Measurements from ENCODE around the gene NFIC.

DNA sequence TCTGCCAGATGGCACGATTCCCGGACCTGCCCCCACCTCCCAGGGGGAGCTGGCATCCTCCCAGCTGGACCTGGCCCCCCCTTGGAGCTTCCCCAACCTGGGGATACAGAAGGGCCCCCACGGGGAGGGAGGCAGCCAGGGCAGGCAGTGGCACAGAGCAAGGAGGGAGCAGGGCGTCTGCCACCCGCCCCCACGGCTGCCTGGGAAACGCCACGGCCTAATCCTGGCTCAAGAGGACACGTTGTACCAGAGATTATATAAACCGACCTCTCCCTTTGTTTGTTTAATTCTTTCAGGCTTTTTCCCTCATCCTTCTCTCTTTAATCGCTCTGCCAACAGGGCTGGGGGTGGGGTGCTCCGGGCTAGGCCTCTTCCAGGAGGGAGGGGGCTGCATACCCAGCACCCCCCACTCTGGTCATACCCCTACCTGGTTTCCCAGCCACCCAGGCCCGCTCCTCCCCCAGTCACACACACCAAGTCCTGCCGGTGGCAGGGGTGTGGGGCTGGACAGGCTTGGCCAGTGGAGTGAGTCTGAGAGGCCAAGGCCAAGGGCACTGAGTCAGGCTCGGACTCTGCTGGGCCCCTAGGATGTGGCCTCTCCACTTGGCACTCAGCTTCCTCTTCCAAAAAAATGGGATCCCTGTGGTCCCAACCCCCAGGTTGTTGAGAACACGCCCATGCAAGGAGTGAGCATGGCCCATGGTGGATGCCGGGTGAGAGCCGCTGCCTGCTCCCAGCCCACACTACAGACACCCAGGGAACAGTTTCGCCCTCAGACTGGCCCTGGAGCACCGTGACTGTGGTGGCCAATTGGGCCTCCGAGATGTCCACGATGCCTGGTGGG is 29.5 kb upstream of the NFIC start:
- TF ChIP-seq, protein P1, sequence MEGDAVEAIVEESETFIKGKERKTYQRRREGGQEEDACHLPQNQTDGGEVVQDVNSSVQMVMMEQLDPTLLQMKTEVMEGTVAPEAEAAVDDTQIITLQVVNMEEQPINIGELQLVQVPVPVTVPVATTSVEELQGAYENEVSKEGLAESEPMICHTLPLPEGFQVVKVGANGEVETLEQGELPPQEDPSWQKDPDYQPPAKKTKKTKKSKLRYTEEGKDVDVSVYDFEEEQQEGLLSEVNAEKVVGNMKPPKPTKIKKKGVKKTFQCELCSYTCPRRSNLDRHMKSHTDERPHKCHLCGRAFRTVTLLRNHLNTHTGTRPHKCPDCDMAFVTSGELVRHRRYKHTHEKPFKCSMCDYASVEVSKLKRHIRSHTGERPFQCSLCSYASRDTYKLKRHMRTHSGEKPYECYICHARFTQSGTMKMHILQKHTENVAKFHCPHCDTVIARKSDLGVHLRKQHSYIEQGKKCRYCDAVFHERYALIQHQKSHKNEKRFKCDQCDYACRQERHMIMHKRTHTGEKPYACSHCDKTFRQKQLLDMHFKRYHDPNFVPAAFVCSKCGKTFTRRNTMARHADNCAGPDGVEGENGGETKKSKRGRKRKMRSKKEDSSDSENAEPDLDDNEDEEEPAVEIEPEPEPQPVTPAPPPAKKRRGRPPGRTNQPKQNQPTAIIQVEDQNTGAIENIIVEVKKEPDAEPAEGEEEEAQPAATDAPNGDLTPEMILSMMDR (IDR thresholded peaks at IDR 0.05; ENCODE audit: low read depth, low read length, missing input control) = no peak
- TF ChIP-seq TAF1 (conservative IDR thresholded peaks at IDR 0.05) (no peak), SP1 (IDR thresholded peaks at IDR 0.05) (peak; percentile 98), HNF4G (IDR thresholded peaks at IDR 0.05) (peak; percentile 57)
- TF ChIP-seq, protein P2, sequence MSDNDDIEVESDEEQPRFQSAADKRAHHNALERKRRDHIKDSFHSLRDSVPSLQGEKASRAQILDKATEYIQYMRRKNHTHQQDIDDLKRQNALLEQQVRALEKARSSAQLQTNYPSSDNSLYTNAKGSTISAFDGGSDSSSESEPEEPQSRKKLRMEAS (IDR thresholded peaks at IDR 0.05) = peak; percentile 58
- TF ChIP-seq, protein P3, sequence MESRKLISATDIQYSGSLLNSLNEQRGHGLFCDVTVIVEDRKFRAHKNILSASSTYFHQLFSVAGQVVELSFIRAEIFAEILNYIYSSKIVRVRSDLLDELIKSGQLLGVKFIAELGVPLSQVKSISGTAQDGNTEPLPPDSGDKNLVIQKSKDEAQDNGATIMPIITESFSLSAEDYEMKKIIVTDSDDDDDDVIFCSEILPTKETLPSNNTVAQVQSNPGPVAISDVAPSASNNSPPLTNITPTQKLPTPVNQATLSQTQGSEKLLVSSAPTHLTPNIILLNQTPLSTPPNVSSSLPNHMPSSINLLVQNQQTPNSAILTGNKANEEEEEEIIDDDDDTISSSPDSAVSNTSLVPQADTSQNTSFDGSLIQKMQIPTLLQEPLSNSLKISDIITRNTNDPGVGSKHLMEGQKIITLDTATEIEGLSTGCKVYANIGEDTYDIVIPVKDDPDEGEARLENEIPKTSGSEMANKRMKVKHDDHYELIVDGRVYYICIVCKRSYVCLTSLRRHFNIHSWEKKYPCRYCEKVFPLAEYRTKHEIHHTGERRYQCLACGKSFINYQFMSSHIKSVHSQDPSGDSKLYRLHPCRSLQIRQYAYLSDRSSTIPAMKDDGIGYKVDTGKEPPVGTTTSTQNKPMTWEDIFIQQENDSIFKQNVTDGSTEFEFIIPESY (IDR thresholded peaks at IDR 0.05) = peak; percentile 86
